GM12801 (cell line): ENCODE results near the gene NHLH2.

Experiments
- CTCF ChIP-seq: IDR thresholded peaks from one replicate; pipeline ENCODE4 v1.5.1; 2011; ENCODE audit warnings: control low read depth; ENCODE audit not compliant: insufficient read length; ENCODE audit errors: extremely low read depth

NHLH2 gene

GRCh38 chr1:115811140-115811828, 29.6 kb downstream of the NHLH2 start:
- no peak for TF ChIP-seq CTCF

GRCh38 chr1:115810609-115811008, 30.3 kb downstream of the NHLH2 start:
- TF ChIP-seq CTCF: no peak

- no peak for TF ChIP-seq CTCF
Observed at GRCh38 chr1:115809847-115810246, 31.1 kb downstream of the NHLH2 start.

- TF ChIP-seq CTCF: no peak
Observed at GRCh38 chr1:115809076-115809475, 31.9 kb downstream of the NHLH2 start.

- no peak for TF ChIP-seq CTCF
Observed at GRCh38 chr1:115807723-115808122, 33.2 kb downstream of the NHLH2 start.

- no peak for TF ChIP-seq CTCF
Observed at GRCh38 chr1:115805597-115805996, 35.3 kb downstream of the NHLH2 start.

- no peak for TF ChIP-seq CTCF
Observed at GRCh38 chr1:115802416-115802815, 38.5 kb downstream of the NHLH2 start.
